A673 (cell line): Measurements from ENCODE around the gene VAT1. TPM values are rescaled to one million over a fixed set of nuclear protein-coding genes. Genes with fewer than 3 reads are reported as not detected.

Experiments used
- BruUV-seq: library from RNA; stranded (reverse); fragments of 400-500 nt; replicated peaks from 2 replicates; lab custom pipeline; 2021; lab: Mats Ljungman, UMichigan
- CTCF ChIA-PET: fragments of 300-600 bp; sonication (Branson Sonifier 250); formaldehyde crosslinking; loops from one replicate; lab custom pipeline; 2022; ENCODE audit warnings: antibody characterized with exemption; lab: Charles Lee
- POLR2A ChIA-PET: fragments of 300-600 bp; sonication (Branson Sonifier 250); formaldehyde crosslinking; loops from one replicate; lab custom pipeline; 2022; ENCODE audit warnings: antibody characterized with exemption; ENCODE audit not compliant: low non-redundant PET; lab: Charles Lee
- DNase-seq: peaks from one replicate; pipeline ENCODE4 v3.0.0-alpha.2; 2015; ENCODE audit warnings: low spot score
- H3K27ac ChIP-seq: fragments of 200-600 bp; sonication (generic); 2 replicates; pipeline ENCODE4 v1.5.1; 2016; ENCODE audit warnings: mixed run types, low read depth, mild to moderate bottlenecking, mixed read lengths, antibody characterized with exemption, low read length; ENCODE audit not compliant: poor library complexity, severe bottlenecking
- H3K27me3 ChIP-seq: fragments of 200-600 bp; sonication (generic); replicated peaks from 2 replicates; pipeline ENCODE4 v1.6.1; 2017; ENCODE audit warnings: mixed run types, low read depth, mild to moderate bottlenecking, mixed read lengths, antibody characterized with exemption, low read length; ENCODE audit not compliant: insufficient read depth, poor library complexity
- H3K36me3 ChIP-seq: fragments of 200-600 bp; sonication (generic); 2 replicates; pipeline ENCODE4 v1.6.1; 2016; ENCODE audit warnings: mixed run types, mild to moderate bottlenecking, mixed read lengths, antibody characterized with exemption, low read length; ENCODE audit not compliant: insufficient read depth, poor library complexity, severe bottlenecking
- H3K4me1 ChIP-seq: fragments of 200-600 bp; sonication (generic); 2 replicates; pipeline ENCODE4 v1.6.1; 2017; ENCODE audit warnings: mixed run types, mild to moderate bottlenecking, mixed read lengths, antibody characterized with exemption, low read length; ENCODE audit not compliant: insufficient read depth, poor library complexity, severe bottlenecking
- H3K4me3 ChIP-seq: fragments of 200-600 bp; sonication (generic); 2 replicates; pipeline ENCODE4 v1.5.1; 2016; ENCODE audit warnings: low read depth, mixed run types, mild to moderate bottlenecking, mixed read lengths, low read length; ENCODE audit not compliant: poor library complexity, severe bottlenecking
- H3K9me3 ChIP-seq: fragments of 200-600 bp; sonication (generic); 2 replicates; pipeline ENCODE4 v1.6.1; 2016; ENCODE audit warnings: mixed run types, low read depth, mild to moderate bottlenecking, mixed read lengths, antibody characterized with exemption, low read length; ENCODE audit not compliant: poor library complexity, severe bottlenecking
- CTCF ChIP-seq: fragments of 300-800, 200-600 bp; sonication (generic); conservative IDR thresholded peaks from 2 replicates; pipeline ENCODE4 v1.5.1; 2017; ENCODE audit warnings: low read depth, mild to moderate bottlenecking, antibody characterized with exemption, low read length, moderate library complexity, mixed read lengths
- EZH2 ChIP-seq: fragments of 200-600 bp; sonication (generic); IDR thresholded peaks from 2 replicates; pipeline ENCODE4 v1.6.1; 2017; ENCODE audit warnings: borderline replicate concordance, low read depth, mild to moderate bottlenecking, mixed read lengths, antibody characterized with exemption, low read length; ENCODE audit not compliant: poor library complexity, severe bottlenecking
- intact Hi-C: fragments of 100-400 bp; cut with micrococcal nuclease; formaldehyde crosslinking; loops from one replicate; pipeline ENCODE4 v1.10.0; 2022; ENCODE audit not compliant: unreplicated experiment
- total RNA-seq: library from RNA; stranded (reverse); gene quantifications from 2 replicates; pipeline ENCODE4 v1.2.3, GENCODE V29; 2021

Gene VAT1
- total RNA-seq, 1 experiment from 2014 or later = 45.2 TPM

DNA sequence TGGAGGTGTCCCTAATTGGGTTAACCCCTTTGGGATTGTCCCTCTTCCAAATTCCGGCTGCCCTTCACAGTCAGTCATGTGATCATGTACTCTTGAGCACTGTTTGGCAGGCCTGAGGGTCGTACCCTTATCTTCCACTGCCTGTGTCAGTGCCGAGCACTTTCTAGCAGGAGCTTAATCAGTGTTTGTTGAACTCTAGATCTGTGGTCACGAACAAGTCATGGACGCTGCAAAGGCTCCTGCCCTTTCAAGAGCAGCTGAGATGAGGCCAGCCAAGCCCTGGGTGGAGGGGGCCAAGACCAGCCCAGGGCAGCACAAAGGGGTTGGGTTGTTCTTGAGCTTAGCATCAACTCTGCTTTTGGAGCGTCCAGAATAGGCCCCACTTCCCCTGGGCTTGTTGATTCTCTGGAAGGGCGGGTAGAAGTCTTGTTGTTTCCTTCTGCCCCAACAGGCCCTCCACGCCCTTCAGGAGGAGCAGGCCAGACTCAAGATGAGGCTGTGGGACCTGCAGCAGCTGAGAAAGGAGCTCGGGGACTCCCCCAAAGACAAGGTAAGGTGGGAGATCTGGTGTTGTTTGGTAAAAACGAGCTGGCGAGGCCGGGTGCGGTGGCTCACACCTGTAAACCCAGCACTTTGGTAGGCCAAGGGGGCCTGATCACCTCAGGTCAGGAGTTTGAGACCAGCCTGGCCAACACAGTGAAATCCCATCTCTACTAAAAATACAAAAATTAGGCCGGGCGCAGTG lies 10.3 kb downstream of the VAT1 start:
- CTCF ChIA-PET = no interaction called here
- DNase-seq = no peak
- H3K27ac ChIP-seq = no peak overlapping the region
- no peak overlapping the region for H3K4me3 ChIP-seq
- POLR2A ChIA-PET = no interaction called here
- no peaks in the 10 kb centered on the region for H3K9me3 ChIP-seq
- intact Hi-C loops = no loop called here
- H3K4me1 ChIP-seq = no peaks in the 10 kb centered on the region
- TF ChIP-seq CTCF (no peak), EZH2 (no peak)
- no peaks in the 10 kb centered on the region for H3K36me3 ChIP-seq
- BruUV-seq = no TSS peak
- H3K27me3 ChIP-seq = no peaks in the 10 kb centered on the region

DNA sequence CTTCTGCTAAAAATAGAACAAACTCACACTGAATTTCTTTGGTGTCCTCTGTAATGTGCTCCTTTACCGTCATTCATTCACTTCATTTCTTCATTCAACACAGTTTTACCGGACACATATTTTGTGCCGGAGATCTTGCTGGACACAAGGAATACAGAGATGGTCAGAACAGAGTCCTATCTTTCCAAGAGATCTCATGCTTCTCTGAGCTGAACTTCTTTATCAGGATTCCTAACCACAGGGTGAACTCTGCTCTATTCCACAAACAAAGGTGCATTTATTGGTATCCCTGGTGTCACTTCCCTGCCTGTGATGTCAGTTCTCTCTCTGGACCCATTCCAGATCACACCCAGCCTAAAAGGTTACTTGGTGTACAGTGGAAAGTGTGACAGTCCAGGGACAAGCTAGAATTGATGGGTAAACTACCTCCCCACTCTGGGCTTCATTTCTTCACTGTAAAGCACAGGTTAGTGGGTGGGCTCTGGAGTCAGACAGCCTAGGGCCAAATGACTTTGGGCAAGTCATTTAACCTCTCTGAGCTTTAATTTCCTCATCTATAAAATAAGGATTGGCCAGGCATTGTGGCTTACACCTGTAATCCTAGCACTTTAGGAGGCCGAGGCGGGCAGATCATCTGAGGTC lies 11.4 kb downstream of the VAT1 start:
- no peak for DNase-seq
- TF ChIP-seq CTCF (no peak), EZH2 (no peak)
- CTCF ChIA-PET = no interaction called here
- POLR2A ChIA-PET = no interaction called here
- Histone ChIP-seq H3K4me3 (no peak overlapping the region), H3K4me1 (no peaks in the 10 kb centered on the region), H3K9me3 (no peaks in the 10 kb centered on the region), H3K27me3 (no peaks in the 10 kb centered on the region), H3K27ac (no peak overlapping the region), H3K36me3 (no peaks in the 10 kb centered on the region)
- no TSS peak for BruUV-seq
- intact Hi-C loops = no loop called here

DNA sequence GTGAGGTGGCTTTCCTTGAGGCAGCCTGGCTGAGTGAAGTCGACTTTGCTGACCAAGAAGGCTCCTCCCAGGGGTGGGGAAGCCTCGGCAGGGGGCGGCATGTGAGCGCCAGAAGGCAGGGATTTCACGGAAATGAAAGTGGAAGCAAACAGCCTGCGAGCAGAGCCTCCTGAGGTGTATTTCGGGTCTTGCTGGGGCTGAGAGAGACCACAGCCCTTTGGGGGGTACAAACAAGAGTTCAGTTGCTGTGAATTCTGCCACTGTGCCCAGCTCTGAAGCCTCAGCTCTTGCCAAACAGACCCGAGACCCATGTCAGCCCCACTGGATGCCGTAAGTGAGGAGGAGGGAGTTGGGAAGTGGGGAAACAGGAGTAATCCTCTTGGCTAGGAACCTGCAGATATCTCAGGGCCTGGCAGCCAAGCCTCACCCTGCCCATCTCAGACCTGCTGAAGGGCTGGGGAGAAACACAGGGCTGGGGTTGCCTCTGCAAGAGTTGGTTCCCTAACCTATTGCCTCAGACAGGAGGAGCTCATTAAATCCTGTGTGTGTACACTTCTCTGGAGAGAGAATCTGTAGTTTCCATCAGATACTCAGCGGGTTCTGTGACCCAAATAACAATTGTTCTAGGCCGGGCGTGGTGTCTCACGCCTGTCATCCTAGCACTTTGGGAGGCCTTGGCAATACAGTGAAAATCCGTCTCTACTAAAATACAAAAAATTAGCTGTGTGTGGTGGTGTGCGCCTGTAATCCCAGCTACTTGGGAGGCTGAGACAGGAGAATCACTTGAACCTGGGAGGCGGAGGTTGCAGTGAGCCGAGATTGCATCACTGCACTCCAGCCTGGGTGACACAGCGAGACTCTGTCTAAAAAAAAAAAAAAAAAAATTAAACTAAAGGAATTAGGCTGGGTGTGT lies 15.3 kb downstream of the VAT1 start, which contains the start of gene IFI35:
Gene IFI35, plus strand, starts transcription at position 146 of the 913 bp plus-strand sequence. Its CDS starts 164 bp downstream, at position 310.
- peak within 1 kb of the TSS; percentile 50 for H3K4me3 ChIP-seq
- intact Hi-C loops = no loop called here
- no peaks in the 10 kb centered on the region for H3K9me3 ChIP-seq
- ChIA-PET POLR2A (interaction anchor here (1.3 kb wide), 1 partner anchor 9 kb away, joined by 3 read pairs; the partner anchor contains the start of gene RPL27), CTCF (no interaction called here)
- no peaks in the 10 kb centered on the region for H3K4me1 ChIP-seq
- BruUV-seq = no TSS peak
- H3K36me3 ChIP-seq = peaks cover 12% of the 10 kb centered on the region
- peak within 1 kb of the TSS; percentile 77 for H3K27ac ChIP-seq
- no peaks in the 10 kb centered on the region for H3K27me3 ChIP-seq
- no peak for TF ChIP-seq CTCF
- no peak for TF ChIP-seq EZH2
- peak; percentile 70 for DNase-seq
